Measurements from ENCODE around the gene SDK1.

DNA sequence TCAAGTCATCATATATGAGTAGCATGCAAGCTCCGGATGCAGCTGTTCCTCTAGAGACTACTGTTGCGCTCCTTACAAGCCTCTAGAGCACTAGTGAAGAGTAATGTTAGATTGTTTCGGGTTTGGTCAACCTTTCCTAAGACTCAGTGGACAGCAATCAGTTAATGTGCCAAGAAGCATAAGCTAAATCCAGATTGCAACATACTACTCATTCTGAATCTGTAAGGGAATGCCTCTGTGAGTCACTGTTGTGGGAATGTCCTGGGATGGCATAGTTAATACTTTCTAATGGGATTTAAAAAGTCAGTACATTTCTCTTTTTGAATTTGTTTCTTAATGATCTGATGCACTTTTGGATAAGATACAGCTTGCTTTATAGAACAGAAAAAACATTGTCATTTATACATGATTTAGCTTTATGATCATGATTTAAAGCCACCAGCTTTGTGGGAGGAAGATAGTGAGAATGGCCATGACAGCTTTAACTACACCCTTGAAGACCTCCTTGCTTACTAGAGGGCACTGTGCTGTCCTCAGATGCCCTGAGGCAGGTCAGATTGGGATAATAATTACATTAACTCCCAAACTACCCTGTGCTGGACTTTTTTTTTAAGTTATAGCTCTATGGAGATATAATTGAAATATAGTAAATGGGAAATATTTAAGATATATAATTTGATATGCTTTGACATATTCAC is 138.4 kb downstream of the SDK1 start:
- TF ChIP-seq MYC (IDR thresholded peaks at IDR 0.05; ENCODE audit: low read depth, low read length) (no peak), POLR2AphosphoS5 (IDR thresholded peaks at IDR 0.05; ENCODE audit: insufficient read depth, low read depth, low read length) (no peak), POLR2A (IDR thresholded peaks at IDR 0.05; ENCODE audit: low read depth, low read length) (no peak), EZH2 (IDR thresholded peaks at IDR 0.05; ENCODE audit: borderline replicate concordance, low read depth, low read length, severe bottlenecking) (no peak)
- TF ChIP-seq, protein P1, sequence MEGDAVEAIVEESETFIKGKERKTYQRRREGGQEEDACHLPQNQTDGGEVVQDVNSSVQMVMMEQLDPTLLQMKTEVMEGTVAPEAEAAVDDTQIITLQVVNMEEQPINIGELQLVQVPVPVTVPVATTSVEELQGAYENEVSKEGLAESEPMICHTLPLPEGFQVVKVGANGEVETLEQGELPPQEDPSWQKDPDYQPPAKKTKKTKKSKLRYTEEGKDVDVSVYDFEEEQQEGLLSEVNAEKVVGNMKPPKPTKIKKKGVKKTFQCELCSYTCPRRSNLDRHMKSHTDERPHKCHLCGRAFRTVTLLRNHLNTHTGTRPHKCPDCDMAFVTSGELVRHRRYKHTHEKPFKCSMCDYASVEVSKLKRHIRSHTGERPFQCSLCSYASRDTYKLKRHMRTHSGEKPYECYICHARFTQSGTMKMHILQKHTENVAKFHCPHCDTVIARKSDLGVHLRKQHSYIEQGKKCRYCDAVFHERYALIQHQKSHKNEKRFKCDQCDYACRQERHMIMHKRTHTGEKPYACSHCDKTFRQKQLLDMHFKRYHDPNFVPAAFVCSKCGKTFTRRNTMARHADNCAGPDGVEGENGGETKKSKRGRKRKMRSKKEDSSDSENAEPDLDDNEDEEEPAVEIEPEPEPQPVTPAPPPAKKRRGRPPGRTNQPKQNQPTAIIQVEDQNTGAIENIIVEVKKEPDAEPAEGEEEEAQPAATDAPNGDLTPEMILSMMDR (IDR thresholded peaks at IDR 0.05; ENCODE audit: extremely low read depth in 1 of 2, insufficient read depth in 1 of 2, low read depth in 1 of 2, low read length in 2 of 2): no peak

All from endothelial cell of umbilical vein (primary cell).